Measurements from ENCODE around the gene CBLB.
A peak's percentile ranks its signal among the peaks of the same experiment; 100 is the strongest.

CBLB gene

DNA sequence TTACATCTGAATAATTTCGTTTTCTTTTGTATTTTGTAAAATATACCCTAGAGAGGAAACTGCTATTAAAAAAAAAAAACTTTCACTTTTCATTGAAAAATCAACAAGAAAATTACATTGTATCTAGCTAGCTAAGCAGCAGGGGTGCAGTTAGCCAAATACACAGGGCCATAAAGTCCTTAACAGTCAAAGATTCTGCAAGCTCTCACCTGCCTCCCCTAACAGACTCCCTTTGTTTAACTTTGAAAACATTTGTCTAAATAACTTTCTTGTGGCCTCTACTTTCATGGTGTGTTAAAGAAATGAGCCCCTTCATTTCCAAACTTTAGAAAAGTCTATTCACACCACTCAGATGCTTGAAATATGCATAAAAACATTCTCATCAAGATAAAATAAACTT, 23.3 kb downstream of the CBLB start:
- no peak overlapping the region for H3K4me2 ChIP-seq (ENCODE audit: low read length)
- H3K36me3 ChIP-seq (ENCODE audit: insufficient read depth, low read length): peaks cover 33% of the 10 kb centered on the region
- H3K27me3 ChIP-seq (ENCODE audit: control insufficient read depth, insufficient read depth, low read length): no peaks in the 10 kb centered on the region
- no peak overlapping the region for H3K9ac ChIP-seq (ENCODE audit: low read depth, low read length)
- no peaks in the 10 kb centered on the region for H3K9me3 ChIP-seq (replicated peaks; ENCODE audit: low read length)
- H3K4me1 ChIP-seq (ENCODE audit: control insufficient read depth, insufficient read depth, low read length): peaks cover 4% of the 10 kb centered on the region
- H3K4me3 ChIP-seq (ENCODE audit: low read length): no peak overlapping the region

- Histone ChIP-seq H3K4me2 (ENCODE audit: low read length) (no peak overlapping the region), H3K27me3 (ENCODE audit: control insufficient read depth, insufficient read depth, low read length) (no peaks in the 10 kb centered on the region), H3K4me3 (ENCODE audit: low read length) (no peak overlapping the region), H3K9ac (ENCODE audit: low read depth, low read length) (no peak overlapping the region), H3K4me1 (ENCODE audit: control insufficient read depth, insufficient read depth, low read length) (peaks cover 4% of the 10 kb centered on the region), H3K9me3 (replicated peaks; ENCODE audit: low read length) (no peaks in the 10 kb centered on the region), H3K36me3 (ENCODE audit: insufficient read depth, low read length) (peaks cover 31% of the 10 kb centered on the region)
Observed at GRCh38 chr3:105844704-105845103, 24.1 kb downstream of the CBLB start.

GRCh38 chr3:105843994-105844393, 24.8 kb downstream of the CBLB start:
- Histone ChIP-seq H3K27me3 (ENCODE audit: control insufficient read depth, insufficient read depth, low read length) (no peaks in the 10 kb centered on the region), H3K4me2 (ENCODE audit: low read length) (no peak overlapping the region), H3K9ac (ENCODE audit: low read depth, low read length) (no peak overlapping the region), H3K4me3 (ENCODE audit: low read length) (no peak overlapping the region), H3K4me1 (ENCODE audit: control insufficient read depth, insufficient read depth, low read length) (peaks cover 4% of the 10 kb centered on the region), H3K9me3 (replicated peaks; ENCODE audit: low read length) (no peaks in the 10 kb centered on the region), H3K36me3 (ENCODE audit: insufficient read depth, low read length) (peaks cover 33% of the 10 kb centered on the region)

- H3K27me3 ChIP-seq (ENCODE audit: control insufficient read depth, insufficient read depth, low read length): no peaks in the 10 kb centered on the region
- peaks cover 30% of the 10 kb centered on the region for H3K36me3 ChIP-seq (ENCODE audit: insufficient read depth, low read length)
- no peak overlapping the region for H3K9ac ChIP-seq (ENCODE audit: low read depth, low read length)
- H3K9me3 ChIP-seq (replicated peaks; ENCODE audit: low read length): no peaks in the 10 kb centered on the region
- no peak overlapping the region for H3K4me3 ChIP-seq (ENCODE audit: low read length)
- H3K4me1 ChIP-seq (ENCODE audit: control insufficient read depth, insufficient read depth, low read length): peaks cover 5% of the 10 kb centered on the region
- H3K4me2 ChIP-seq (ENCODE audit: low read length): no peak overlapping the region
Observed at GRCh38 chr3:105842943-105843342, 25.9 kb downstream of the CBLB start.

DNA sequence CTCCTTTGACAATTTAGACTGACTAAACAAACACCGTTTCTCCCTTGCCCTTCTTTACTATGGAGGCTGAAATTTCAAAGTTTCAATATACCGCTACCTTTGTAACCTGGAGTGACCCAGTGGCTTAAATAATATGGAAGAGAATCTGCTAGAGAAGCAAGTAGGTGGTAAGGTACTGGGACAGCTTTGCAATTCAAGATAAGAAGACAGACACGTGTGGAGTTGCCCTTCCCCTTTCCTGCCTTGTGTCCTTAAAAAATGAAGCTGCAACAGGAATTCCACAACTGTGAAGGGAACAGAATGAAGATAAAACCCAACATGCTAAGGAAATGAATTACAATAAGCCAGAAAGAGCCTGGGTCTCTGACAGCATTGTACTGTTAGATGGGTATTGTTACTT, 26.4 kb downstream of the CBLB start:
- no peak overlapping the region for H3K9ac ChIP-seq (ENCODE audit: low read depth, low read length)
- peaks cover 25% of the 10 kb centered on the region for H3K36me3 ChIP-seq (ENCODE audit: insufficient read depth, low read length)
- no peaks in the 10 kb centered on the region for H3K27me3 ChIP-seq (ENCODE audit: control insufficient read depth, insufficient read depth, low read length)
- H3K4me2 ChIP-seq (ENCODE audit: low read length): no peak overlapping the region
- H3K4me3 ChIP-seq (ENCODE audit: low read length): no peak overlapping the region
- peaks cover 8% of the 10 kb centered on the region for H3K4me1 ChIP-seq (ENCODE audit: control insufficient read depth, insufficient read depth, low read length)
- H3K9me3 ChIP-seq (replicated peaks; ENCODE audit: low read length): no peaks in the 10 kb centered on the region

GRCh38 chr3:105837947-105838346, 30.9 kb downstream of the CBLB start:
- Histone ChIP-seq H3K4me1 (ENCODE audit: control insufficient read depth, insufficient read depth, low read length) (peaks cover 32% of the 10 kb centered on the region), H3K27me3 (ENCODE audit: control insufficient read depth, insufficient read depth, low read length) (no peaks in the 10 kb centered on the region), H3K4me3 (ENCODE audit: low read length) (no peak overlapping the region)

DNA sequence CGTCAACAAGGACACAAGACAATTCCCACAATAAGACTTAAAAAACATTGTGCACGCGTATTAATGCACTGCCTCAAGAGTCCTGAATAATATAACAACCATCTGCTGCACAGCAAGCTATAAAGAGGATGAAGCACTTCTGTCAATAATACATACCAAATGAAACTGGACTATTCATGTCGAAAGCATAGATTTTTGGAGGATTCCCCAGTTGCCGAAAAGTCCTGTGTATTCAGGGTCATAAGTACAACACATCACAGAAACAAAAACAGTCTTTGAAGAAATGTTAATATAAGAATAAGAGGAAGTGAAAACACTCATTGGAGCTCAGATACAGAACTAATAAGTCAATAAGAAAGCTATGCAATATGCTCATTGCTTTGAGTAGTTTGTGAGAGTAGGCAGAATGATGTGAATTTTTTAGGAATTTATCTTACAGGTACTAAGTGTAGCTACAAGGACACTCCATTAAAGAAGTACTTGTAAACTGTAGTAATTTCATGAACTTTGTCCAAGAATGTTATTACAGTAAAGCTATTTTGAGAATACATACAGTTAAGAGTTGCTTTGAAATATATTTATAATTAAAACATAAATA, 31.6 kb downstream of the CBLB start:
- H3K4me2 ChIP-seq (ENCODE audit: low read length): peak overlapping the region; percentile 61
- H3K4me3 ChIP-seq (ENCODE audit: low read length): no peak overlapping the region
- no peaks in the 10 kb centered on the region for H3K27me3 ChIP-seq (ENCODE audit: control insufficient read depth, insufficient read depth, low read length)
- peaks cover 16% of the 10 kb centered on the region for H3K36me3 ChIP-seq (ENCODE audit: insufficient read depth, low read length)
- H3K9ac ChIP-seq (ENCODE audit: low read depth, low read length): peak overlapping the region; percentile 58
- no peaks in the 10 kb centered on the region for H3K9me3 ChIP-seq (replicated peaks; ENCODE audit: low read length)
- peaks cover 32% of the 10 kb centered on the region for H3K4me1 ChIP-seq (ENCODE audit: control insufficient read depth, insufficient read depth, low read length)

More at GRCh38 chr3:105837947-105838346, 30.9 kb downstream of the CBLB start:
- no peak overlapping the region for H3K4me2 ChIP-seq (ENCODE audit: low read length)
- H3K9ac ChIP-seq (ENCODE audit: low read depth, low read length): no peak overlapping the region
- no peaks in the 10 kb centered on the region for H3K9me3 ChIP-seq (replicated peaks; ENCODE audit: low read length)
- peaks cover 22% of the 10 kb centered on the region for H3K36me3 ChIP-seq (ENCODE audit: insufficient read depth, low read length)

DNA sequence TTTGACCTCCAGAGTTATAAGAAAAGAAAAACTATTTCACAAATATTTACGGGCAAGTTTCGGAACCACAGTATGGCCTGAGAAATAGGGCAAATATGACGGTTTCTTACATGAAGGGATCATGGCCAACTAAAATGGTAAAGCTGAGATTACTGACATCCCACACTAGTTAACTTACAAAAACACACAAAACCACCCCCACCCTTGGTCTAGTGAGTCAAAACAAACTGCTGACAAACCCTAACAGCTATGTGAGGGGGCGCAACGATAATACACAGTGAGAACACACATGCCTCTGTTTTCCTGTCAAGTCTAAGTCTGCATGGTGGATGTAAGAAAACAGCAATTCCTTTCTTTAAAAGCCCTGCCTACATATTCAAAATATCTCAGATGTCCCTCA, 32.3 kb downstream of the CBLB start:
- Histone ChIP-seq H3K9me3 (replicated peaks; ENCODE audit: low read length) (no peaks in the 10 kb centered on the region), H3K4me1 (ENCODE audit: control insufficient read depth, insufficient read depth, low read length) (peaks cover 32% of the 10 kb centered on the region)

DNA sequence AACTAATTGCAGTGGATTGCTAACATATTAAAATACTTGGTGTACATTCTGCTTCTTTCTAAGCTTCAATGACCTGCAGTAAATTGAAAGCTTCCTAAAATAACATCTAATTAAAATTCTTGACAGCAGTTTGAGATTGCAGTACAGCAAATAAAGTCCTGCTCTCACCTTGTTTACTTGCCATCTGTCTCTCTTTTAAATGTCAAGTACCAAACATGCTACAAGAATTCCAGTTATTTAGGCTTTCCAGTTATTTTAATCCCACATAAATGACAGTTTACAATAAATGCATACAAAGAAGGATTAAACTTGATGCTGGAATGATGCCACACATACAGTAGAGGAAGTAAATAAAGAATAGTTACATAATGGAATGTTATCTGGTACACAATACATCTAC, 33.2 kb downstream of the CBLB start:
- peak overlapping the region; percentile 58 for H3K9ac ChIP-seq (ENCODE audit: low read depth, low read length)
- H3K27me3 ChIP-seq (ENCODE audit: control insufficient read depth, insufficient read depth, low read length): no peaks in the 10 kb centered on the region
- H3K4me2 ChIP-seq (ENCODE audit: low read length): peak overlapping the region; percentile 61
- H3K9me3 ChIP-seq (replicated peaks; ENCODE audit: low read length): no peaks in the 10 kb centered on the region
- H3K36me3 ChIP-seq (ENCODE audit: insufficient read depth, low read length): peaks cover 13% of the 10 kb centered on the region
- H3K4me3 ChIP-seq (ENCODE audit: low read length): no peak overlapping the region
- H3K4me1 ChIP-seq (ENCODE audit: control insufficient read depth, insufficient read depth, low read length): peaks cover 36% of the 10 kb centered on the region

More for the DNA sequence above, 32.3 kb downstream of the CBLB start:
- Histone ChIP-seq H3K36me3 (ENCODE audit: insufficient read depth, low read length) (peaks cover 13% of the 10 kb centered on the region), H3K9ac (ENCODE audit: low read depth, low read length) (peak overlapping the region; percentile 58), H3K27me3 (ENCODE audit: control insufficient read depth, insufficient read depth, low read length) (no peaks in the 10 kb centered on the region), H3K4me3 (ENCODE audit: low read length) (no peak overlapping the region), H3K4me2 (ENCODE audit: low read length) (peak overlapping the region; percentile 61)

DNA sequence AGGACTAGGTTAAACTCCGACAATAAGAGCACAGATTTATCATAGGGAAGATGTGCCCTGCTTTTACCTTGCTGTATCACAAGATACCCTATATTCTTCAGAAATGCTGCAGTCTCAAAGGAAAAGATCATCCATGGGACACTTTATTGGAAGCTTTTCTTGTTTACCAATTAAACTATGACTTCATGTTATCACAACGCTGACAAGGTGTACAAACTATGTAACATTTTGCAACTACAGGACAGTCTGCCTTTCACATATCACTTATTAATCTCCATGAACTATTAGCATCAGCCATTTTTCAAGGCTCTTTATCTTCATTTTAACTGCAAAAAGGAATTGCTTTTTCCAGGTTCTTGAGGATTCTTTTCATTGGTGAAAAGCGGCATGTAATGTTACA, 34.0 kb downstream of the CBLB start:
- H3K9ac ChIP-seq (ENCODE audit: low read depth, low read length): no peak overlapping the region
- peaks cover 44% of the 10 kb centered on the region for H3K4me1 ChIP-seq (ENCODE audit: control insufficient read depth, insufficient read depth, low read length)
- peaks cover 13% of the 10 kb centered on the region for H3K36me3 ChIP-seq (ENCODE audit: insufficient read depth, low read length)
- no peaks in the 10 kb centered on the region for H3K27me3 ChIP-seq (ENCODE audit: control insufficient read depth, insufficient read depth, low read length)
- no peak overlapping the region for H3K4me3 ChIP-seq (ENCODE audit: low read length)
- no peak overlapping the region for H3K4me2 ChIP-seq (ENCODE audit: low read length)
- H3K9me3 ChIP-seq (replicated peaks; ENCODE audit: low read length): no peaks in the 10 kb centered on the region

GRCh38 chr3:105832644-105833043, 36.2 kb downstream of the CBLB start:
- Histone ChIP-seq H3K36me3 (ENCODE audit: insufficient read depth, low read length) (peaks cover 4% of the 10 kb centered on the region), H3K9ac (ENCODE audit: low read depth, low read length) (no peak overlapping the region), H3K4me2 (ENCODE audit: low read length) (no peak overlapping the region), H3K27me3 (ENCODE audit: control insufficient read depth, insufficient read depth, low read length) (no peaks in the 10 kb centered on the region), H3K4me3 (ENCODE audit: low read length) (no peak overlapping the region), H3K4me1 (ENCODE audit: control insufficient read depth, insufficient read depth, low read length) (peaks cover 55% of the 10 kb centered on the region), H3K9me3 (replicated peaks; ENCODE audit: low read length) (no peaks in the 10 kb centered on the region)

DNA sequence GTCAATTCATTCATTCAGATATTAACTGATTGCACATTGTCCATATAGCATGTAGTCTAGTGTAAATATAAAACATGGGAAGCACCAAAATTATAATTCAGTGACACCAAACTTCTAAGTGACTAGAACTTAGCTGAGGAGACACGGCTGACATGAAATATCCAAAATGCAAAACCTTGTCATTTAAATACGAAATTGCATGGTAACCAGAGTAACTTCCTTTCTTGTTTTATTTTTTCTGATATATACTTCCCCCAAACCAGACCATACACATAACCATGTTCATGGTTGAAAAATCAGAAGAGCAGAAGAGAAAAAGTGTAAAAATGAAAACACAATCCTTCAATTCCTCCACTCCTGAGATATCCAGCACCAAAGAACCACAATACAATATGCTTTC, 38.0 kb downstream of the CBLB start:
- peaks cover 47% of the 10 kb centered on the region for H3K4me1 ChIP-seq (ENCODE audit: control insufficient read depth, insufficient read depth, low read length)

More for the DNA sequence above, 38.0 kb downstream of the CBLB start:
- Histone ChIP-seq H3K4me2 (ENCODE audit: low read length) (no peak overlapping the region), H3K36me3 (ENCODE audit: insufficient read depth, low read length) (peaks cover 7% of the 10 kb centered on the region), H3K4me3 (ENCODE audit: low read length) (no peak overlapping the region), H3K9ac (ENCODE audit: low read depth, low read length) (no peak overlapping the region), H3K9me3 (replicated peaks; ENCODE audit: low read length) (no peaks in the 10 kb centered on the region), H3K27me3 (ENCODE audit: control insufficient read depth, insufficient read depth, low read length) (no peaks in the 10 kb centered on the region)
